ENCODE results near the gene C1orf35. TPM values are rescaled to one million over a fixed set of nuclear protein-coding genes. Genes with fewer than 3 reads are reported as not detected.

Gene C1orf35
- total RNA-seq, 1 experiment from 2014 or later, result 31.0 TPM

GRCh38 chr1:228070173-228070572 lies 33.0 kb downstream of the C1orf35 start:
- Histone ChIP-seq H4K91ac (ENCODE audit: insufficient read length, low read depth, low read length) (no peak overlapping the region), H3K79me1 (ENCODE audit: insufficient read depth, low read depth, low read length, poor library complexity, severe bottlenecking) (no peaks in the 10 kb centered on the region), H3K27ac (ENCODE audit: insufficient read length, low read depth, low read length) (no peak overlapping the region), H3K23me2 (ENCODE audit: insufficient read length, low read depth, low read length, poor library complexity, severe bottlenecking) (no peaks in the 10 kb centered on the region), H2BK12ac (ENCODE audit: insufficient read length, low read depth, low read length) (no peak overlapping the region), H3K23ac (ENCODE audit: insufficient read length, low read depth, low read length) (no peak overlapping the region), H3K18ac (ENCODE audit: insufficient read length, low read depth, low read length) (no peak overlapping the region), H3K4me1 (ENCODE audit: insufficient read depth, low read length) (no peaks in the 10 kb centered on the region), H3K56ac (ENCODE audit: insufficient read length, low read depth, low read length) (no peak overlapping the region), H3K9me3 (ENCODE audit: control insufficient read depth, low read depth, low read length) (no peaks in the 10 kb centered on the region), H3T11ph (ENCODE audit: low read length) (no peak overlapping the region), H2AFZ (ENCODE audit: low read length) (no peak overlapping the region), H4K8ac (replicated peaks; ENCODE audit: insufficient read length, low read depth, low read length) (no peak overlapping the region), H2BK120ac (ENCODE audit: low read depth, low read length, poor library complexity, severe bottlenecking) (no peak overlapping the region), H3K14ac (ENCODE audit: insufficient read depth, low read length) (no peak overlapping the region), H3K27me3 (ENCODE audit: insufficient read depth, low read length) (peaks cover 72% of the 10 kb centered on the region; the same call in 1 of the 2 replicates), H2BK5ac (ENCODE audit: insufficient read length, low read length) (no peak overlapping the region), H2AK5ac (ENCODE audit: insufficient read length, low read length) (no peak overlapping the region), H3K9ac (ENCODE audit: extremely low read depth, insufficient read length, low read length) (no peak overlapping the region), H3K4me2 (ENCODE audit: insufficient read depth, insufficient read length, low read length) (no peak overlapping the region), H2BK20ac (ENCODE audit: low read depth, low read length, poor library complexity, severe bottlenecking) (no peak overlapping the region), H3K4ac (ENCODE audit: low read depth, low read length) (no peak overlapping the region), H4K20me1 (ENCODE audit: control insufficient read depth, insufficient read depth, insufficient read length) (no peaks in the 10 kb centered on the region), H4K5ac (ENCODE audit: insufficient read length, low read depth, low read length) (no peak overlapping the region), H2BK15ac (ENCODE audit: low read depth, low read length) (no peak overlapping the region), H3K79me2 (ENCODE audit: insufficient read depth, low read length) (no peaks in the 10 kb centered on the region)
- Mint-ChIP-seq H3K27me3 (ENCODE audit: low read depth) (peaks cover 76% of the 10 kb centered on the region), H3K4me3 (no peak overlapping the region), H3K4me1 (peaks cover 0 to 6% of the 10 kb centered on the region in 2 experiments; a peak in 3 of 4 replicates), H3K36me3 (ENCODE audit: insufficient read depth in 1 of 3, low read depth in 3 of 3) (no peaks in the 10 kb centered on the region), H3K9me3 (no peaks in the 10 kb centered on the region), H3K27ac (no peak overlapping the region)
- 100% methylated on average over 2 of the region's 2 CpGs for WGBS (ENCODE audit: extremely low coverage, insufficient read length, low lambda C conversion rate)
- TF ChIP-seq, protein P1, sequence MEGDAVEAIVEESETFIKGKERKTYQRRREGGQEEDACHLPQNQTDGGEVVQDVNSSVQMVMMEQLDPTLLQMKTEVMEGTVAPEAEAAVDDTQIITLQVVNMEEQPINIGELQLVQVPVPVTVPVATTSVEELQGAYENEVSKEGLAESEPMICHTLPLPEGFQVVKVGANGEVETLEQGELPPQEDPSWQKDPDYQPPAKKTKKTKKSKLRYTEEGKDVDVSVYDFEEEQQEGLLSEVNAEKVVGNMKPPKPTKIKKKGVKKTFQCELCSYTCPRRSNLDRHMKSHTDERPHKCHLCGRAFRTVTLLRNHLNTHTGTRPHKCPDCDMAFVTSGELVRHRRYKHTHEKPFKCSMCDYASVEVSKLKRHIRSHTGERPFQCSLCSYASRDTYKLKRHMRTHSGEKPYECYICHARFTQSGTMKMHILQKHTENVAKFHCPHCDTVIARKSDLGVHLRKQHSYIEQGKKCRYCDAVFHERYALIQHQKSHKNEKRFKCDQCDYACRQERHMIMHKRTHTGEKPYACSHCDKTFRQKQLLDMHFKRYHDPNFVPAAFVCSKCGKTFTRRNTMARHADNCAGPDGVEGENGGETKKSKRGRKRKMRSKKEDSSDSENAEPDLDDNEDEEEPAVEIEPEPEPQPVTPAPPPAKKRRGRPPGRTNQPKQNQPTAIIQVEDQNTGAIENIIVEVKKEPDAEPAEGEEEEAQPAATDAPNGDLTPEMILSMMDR (conservative IDR thresholded peaks at IDR 0.05), result no peak
- no peak for DNase-seq
